ENCODE results near the gene MSH3.

GRCh38 chr5:80806929-80807328 lies 152.5 kb downstream of the MSH3 start:
- TF ChIP-seq CTCF (IDR thresholded peaks at IDR 0.05; ENCODE audit: low read depth, low read length) (no peak), EZH2phosphoT487 (IDR thresholded peaks at IDR 0.05; ENCODE audit: low read depth) (no peak)

Measured in OCI-LY3 (cell line).